ENCODE data around the gene UTS2B.
"Not testable (repeated sequence)": the region's sequence is repeated elsewhere in the genome, so short reads cannot be mapped to it uniquely, and the experiment has no call there.

Gene UTS2B

DNA sequence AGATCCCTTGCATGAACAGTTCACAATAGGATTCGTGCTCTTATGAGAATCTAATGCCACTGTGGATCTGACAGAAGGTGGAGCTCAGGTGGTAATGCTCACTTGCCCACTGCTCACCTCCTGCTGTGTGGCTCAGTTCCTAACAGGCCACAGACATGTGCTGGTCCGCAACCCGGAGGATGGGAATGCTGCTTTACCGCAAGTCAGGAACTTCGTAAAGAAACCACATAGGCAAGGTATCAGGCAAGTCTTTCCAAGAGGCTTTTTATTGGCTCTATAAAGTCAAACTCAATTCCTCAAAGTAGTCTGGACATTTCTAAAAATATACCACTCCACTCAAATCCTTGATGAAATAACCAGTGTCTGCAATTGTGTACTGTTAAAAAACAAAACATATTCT is 75.2 kb downstream of the UTS2B start:
- H3K4me3 ChIP-seq, result no peak overlapping the region
- no peak overlapping the region for H3K27ac ChIP-seq

DNA sequence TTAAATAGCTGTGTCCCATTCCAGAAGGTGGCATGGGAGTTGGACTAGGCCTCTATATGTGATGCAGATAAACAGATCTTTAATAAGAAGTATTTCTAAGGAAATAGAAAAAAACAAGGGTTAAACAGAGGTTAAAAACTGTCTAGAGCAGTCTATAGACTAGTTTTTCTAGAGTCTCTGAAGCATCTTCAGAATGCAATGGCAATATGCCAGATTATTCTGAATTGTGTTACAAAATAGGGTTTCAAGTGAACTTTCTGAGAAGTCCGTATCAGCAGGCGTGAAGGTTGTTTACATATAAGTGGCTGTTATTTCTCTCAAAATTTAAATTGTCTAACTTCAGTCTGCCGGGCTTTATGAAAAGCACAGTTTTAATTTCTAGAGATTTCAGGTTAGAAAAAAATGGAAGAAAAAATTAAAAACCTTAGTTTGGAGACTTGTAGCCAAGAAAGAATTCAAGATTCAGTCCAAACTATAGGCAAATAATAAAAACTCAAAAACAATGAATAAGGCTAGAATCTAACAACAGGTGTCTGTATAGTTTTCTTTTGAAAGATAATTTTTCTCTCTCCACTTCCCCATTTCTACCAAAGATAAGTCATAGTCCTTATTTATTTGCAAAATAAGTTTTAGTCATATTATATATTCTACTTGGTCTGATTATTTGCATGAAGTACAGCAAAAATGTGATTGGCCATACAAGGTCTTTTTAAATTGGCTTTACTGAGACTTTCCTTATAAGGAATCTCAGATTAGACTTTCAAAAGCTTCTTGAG is 76.0 kb downstream of the UTS2B start:
- Histone ChIP-seq H3K4me3 (no peak overlapping the region), H3K27ac (no peak overlapping the region)

DNA sequence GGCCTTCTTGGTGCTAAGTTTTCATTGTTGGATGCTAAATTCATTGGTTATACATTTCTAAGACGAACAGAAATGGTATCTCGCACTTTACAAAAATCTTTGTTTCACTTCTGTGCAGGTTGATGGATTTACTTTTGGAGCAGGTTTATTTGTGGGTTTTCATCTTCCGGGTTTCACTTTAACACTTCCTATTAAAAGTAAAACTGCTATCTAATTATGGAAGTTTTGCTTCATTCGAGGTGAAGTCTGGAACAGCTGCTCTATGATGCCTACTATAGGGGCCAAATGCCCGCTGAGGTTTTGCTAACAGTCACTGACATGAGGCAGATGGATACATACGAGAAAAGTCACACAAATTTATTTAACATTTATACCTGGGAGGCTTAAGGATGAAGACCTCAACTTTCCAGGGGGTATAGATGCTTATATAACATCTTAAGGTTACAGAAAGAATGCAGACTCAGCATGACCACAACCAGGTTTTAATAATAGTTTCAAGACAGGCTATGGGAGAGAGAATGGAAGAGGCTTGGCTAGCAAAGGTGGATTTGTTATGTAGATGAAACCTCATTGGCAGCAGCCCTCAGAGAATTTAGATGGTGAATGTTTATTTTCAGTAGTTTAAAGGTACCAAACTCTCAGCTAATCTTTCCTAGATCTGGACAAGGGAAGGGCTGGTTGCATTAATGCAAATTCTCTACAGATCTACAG is 77.1 kb downstream of the UTS2B start:
- Histone ChIP-seq H3K27ac (no peak overlapping the region), H3K4me3 (no peak overlapping the region)

GRCh38 chr3:191246630-191247029 is 83.7 kb downstream of the UTS2B start:
- Histone ChIP-seq H3K27ac (no peak overlapping the region), H3K4me3 (no peak overlapping the region)

DNA sequence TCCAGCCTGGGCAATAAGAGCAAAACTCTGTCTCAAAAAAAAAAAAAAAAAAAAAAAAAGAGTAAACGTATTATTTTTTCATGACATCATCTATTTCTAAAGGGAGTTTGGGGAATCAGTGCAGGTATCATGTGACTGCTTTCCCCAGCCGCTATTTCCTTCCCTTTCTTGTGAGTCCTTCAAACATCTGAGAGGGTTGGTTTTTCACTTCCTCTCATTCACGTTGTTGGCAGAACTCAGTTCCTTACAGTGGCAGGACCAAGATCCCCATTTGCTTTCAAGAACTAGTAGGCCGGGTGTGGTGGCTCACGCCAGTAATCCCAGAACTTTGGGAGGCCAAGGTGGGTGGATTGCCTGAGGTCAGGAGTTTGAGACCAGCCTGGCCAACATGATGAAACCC is 84.3 kb downstream of the UTS2B start:
- not testable (repeated sequence) for H3K4me3 ChIP-seq, H3K27ac ChIP-seq

DNA sequence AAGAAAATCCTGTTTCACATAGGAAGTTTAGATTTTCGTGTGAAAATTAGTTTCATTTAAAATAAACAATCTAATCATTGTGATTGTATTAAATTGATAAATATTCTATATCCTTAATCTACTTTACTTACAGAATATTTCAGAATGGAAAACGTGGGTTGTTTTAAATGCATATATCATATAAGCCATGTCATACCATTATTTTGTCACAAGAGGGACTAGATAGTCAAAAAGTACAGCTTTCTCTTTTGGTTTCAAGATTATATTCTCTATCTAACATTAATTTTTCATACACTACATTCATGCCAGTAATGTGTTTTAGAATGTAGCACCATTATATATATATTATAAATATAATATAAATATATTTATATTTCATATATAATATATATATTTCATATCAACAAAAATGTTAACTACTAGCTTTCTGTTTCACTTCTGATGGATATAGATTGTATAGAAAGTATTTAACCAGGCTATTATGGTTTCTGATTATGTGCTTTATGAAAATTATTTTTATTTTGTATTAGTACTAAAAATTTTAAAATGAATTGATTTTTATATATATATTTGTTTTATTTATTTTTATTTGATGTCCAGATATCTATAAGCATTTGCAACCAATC is 86.0 kb downstream of the UTS2B start:
- no peak overlapping the region for H3K27ac ChIP-seq
- no peak overlapping the region for H3K4me3 ChIP-seq

- Histone ChIP-seq H3K4me3 (no peak overlapping the region), H3K27ac (no peak overlapping the region)
Measured at GRCh38 chr3:191240486-191240885, 89.8 kb downstream of the UTS2B start.

GRCh38 chr3:191239407-191240031 is 90.8 kb downstream of the UTS2B start:
- H3K4me3 ChIP-seq, result no peak overlapping the region
- H3K27ac ChIP-seq, result no peak overlapping the region

- no peak overlapping the region for H3K27ac ChIP-seq
Measured at GRCh38 chr3:191238321-191238817, 92.0 kb downstream of the UTS2B start.

DNA sequence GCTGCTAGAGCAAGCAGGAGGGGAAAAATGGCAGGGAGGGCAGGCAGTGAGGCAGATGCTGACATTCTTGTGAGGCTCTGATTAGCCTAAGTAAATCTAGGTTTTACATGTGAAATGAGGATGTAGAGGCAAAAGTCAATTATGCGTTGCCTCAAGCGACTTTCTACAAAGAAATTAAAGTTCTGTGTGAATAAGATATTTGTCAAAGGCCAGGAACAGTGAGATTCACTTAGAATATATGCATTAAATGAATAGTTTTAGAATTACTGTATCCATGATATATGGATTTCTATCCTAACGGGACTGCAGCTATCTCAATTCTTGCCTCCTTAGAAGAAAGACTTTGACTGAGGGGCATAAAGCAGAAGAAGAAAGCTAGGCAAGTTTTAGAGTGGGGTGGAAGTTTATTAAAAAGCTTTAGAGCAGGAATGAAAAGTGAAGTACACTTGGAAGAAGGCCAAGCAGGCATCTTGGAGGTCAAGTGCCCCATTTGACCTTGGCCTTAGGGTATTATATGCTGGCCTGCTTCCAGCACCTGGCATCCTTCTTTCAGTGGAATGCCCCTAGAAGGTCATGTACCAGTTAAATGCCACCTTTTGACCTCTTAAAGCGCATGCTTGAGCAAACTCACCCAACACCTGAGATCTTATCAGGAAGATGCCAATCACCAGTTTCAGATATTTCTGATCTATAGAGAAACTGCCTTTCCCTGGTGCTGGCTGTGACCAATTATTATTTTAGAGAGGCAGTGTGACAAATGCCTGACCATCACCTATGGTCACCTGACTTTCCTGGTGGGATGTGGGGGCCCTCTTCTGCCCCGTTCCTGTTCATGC is 93.1 kb downstream of the UTS2B start:
- Histone ChIP-seq H3K4me3 (no peak overlapping the region), H3K27ac (no peak overlapping the region)

More at GRCh38 chr3:191238321-191238817, 92.0 kb downstream of the UTS2B start:
- no peak overlapping the region for H3K4me3 ChIP-seq

DNA sequence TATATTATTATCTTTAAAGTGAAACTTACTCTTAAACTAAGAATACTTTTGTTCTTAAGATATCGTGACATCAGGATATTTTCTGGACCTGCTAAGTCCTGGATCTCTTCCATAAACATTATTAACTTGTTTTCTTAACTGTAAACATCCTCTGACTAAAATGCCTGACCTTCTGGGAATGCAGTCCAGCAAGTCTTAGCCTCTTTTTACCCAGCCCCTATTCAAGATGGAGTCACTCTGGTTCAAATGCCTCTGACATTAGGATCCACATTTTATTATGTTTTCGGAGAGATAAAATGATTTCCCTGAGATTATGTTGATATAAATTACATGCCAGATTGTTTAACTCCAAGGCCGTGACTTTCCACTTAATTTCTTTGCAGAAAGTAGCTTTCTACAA is 93.7 kb downstream of the UTS2B start:
- no peak overlapping the region for H3K4me3 ChIP-seq
- no peak overlapping the region for H3K27ac ChIP-seq

DNA sequence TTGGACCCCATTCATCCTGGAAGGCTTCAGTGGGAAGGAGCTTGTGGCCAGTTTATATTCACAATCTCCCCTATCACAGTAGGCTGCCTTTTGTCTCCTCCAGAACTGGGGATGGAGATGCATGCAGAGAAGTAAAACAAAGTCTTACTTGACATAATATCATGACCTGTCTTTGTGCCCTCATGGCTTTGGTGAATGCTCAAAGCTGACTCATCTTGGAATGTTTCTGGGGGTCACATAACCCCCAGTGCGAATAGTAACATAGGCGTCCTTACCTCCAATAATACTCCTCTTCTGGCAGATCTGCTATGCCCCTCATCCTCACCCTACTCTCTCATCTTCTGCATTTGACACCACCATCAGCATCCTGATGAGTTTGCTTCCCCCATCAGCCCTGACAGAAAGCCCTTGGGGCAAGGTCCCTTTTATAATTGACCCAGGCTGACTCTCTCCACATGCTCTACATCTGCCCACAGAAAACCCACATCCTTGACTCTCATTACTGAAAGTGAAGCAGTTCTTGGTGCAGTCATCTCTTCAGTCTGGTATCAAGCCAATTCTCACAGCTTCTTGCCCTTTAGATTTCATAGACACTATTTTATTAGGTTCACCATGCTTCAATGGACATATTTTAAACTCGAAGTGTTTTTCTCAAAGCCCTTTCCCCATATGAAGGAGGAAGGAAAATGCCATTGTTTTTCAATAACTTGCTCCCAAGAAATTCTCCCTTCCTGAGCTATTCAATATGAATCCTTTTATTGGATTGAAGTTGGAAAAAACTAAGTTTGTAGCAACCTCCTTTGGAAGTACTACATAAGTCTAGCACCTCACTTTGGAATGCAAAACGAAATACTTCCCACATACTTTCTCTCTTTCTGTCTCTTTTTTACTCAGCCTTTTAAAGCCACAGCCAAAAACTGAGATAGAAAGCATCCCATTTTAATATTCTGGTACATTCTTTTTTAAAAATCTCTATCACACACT is 94.7 kb downstream of the UTS2B start:
- Histone ChIP-seq H3K4me3 (no peak overlapping the region), H3K27ac (no peak overlapping the region)

DNA sequence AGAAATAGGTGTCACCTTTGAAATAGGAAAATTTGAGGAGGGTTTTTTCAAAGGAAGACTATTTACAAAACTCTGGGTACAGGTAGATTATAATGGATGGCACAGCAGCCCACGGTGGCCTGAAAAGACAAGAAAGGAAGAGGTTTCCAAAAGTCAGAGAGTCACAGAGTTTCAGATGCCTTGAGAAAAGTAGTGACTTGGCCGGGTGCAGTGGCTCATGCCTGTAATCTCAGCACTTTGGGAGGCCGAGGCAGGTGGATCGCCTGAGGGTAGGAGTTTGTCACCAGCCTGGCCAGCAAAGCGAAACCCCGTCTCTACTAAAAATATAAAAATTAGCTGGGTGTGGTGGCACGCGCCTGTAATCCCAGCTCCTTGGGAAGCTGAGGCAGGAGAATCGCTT is 96.1 kb downstream of the UTS2B start:
- H3K4me3 ChIP-seq, result no peak overlapping the region
- H3K27ac ChIP-seq, result no peak overlapping the region

- Histone ChIP-seq H3K4me3 (no peak overlapping the region), H3K27ac (no peak overlapping the region)
Measured at GRCh38 chr3:191227541-191227940, 102.8 kb downstream of the UTS2B start.

DNA sequence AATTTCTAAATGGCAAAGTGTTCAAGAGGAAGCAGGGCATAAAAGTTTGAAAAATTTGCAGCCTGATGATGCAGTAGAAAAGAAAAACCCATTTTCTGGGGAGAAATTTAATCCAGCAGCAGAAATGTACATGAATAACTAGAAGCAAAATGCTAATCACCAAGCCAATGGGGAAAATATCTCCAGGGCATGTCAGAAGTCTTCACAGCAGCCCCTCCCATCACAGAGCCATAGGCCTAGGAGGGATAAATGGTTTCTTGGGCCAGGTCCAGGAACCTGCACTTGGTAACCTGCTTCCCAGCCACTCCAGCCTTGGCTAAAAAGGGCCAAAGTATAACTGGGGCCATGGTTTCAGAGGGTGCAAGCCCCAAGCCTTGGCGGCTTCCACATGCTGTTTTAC is 108.7 kb downstream of the UTS2B start:
- Histone ChIP-seq H3K27ac (no peak overlapping the region), H3K4me3 (no peak overlapping the region)

GRCh38 chr3:191220908-191221307 is 109.4 kb downstream of the UTS2B start:
- H3K27ac ChIP-seq, result no peak overlapping the region

GRCh38 chr3:191217301-191217700 is 113.0 kb downstream of the UTS2B start:
- Histone ChIP-seq H3K27ac (no peak overlapping the region), H3K4me3 (no peak overlapping the region)

More at GRCh38 chr3:191220908-191221307, 109.4 kb downstream of the UTS2B start:
- no peak overlapping the region for H3K4me3 ChIP-seq

Measured in skin epidermis (tissue), 12 donors.